DND-41 (cell line): Measurements from ENCODE around the gene PGLYRP1.

ENCODE experiments used
- EZH2 ChIP-seq: IDR thresholded peaks from 3 replicates; pipeline ENCODE4 v1.6.1; 2012; ENCODE audit warnings: borderline replicate concordance, low read depth, mild to moderate bottlenecking, moderate library complexity, low read length, inconsistent platforms; ENCODE audit not compliant: severe bottlenecking
- TF ChIP-seq, protein P1 (sequence below): IDR thresholded peaks from 2 replicates; pipeline ENCODE4 v1.5.1; 2012; ENCODE audit warnings: borderline replicate concordance, low read length, moderate library complexity, mild to moderate bottlenecking; ENCODE audit not compliant: poor library complexity, severe bottlenecking; ENCODE audit errors: extremely low read depth

DNA sequence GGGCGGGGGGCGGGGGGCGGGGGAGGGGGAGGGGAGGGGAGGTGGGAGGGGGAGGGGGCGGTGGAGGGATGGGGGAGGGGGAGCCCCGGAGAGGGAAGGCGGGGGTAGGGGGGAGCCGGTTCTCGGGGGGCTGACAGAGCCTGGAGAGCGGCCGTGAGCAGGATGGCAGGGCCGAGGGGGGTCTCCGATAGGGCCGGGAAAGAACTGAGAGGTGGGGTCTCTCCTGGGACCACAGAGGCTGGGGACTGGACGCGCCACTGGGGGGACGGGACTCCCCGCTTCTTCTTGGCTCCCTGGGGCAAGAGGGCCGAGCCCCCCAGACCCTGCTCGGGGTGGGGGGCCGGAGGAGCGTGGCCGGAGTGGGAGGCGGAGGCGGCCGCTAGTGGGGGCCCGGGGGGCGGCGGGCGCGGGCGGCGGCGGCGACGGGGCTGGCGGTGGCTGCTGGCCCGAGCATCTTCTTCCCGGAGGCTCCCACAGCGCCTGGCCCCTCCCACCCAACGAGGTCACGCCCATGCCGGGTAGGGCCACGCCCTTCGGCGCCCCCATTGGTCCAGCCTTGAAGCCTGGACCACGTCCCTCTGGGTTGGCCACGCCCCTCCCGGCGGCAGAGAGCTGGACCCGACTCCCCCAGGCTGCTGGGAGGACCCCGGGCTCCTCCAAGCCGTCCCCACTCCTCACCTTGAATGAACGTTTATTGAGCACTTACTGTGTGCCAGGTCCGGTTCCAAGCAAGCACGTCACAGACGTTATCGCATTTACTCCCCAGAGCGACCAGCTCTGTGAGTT lies 49.1 kb downstream of the PGLYRP1 start, which contains the start of gene NOVA2:
- TF ChIP-seq, protein P1, sequence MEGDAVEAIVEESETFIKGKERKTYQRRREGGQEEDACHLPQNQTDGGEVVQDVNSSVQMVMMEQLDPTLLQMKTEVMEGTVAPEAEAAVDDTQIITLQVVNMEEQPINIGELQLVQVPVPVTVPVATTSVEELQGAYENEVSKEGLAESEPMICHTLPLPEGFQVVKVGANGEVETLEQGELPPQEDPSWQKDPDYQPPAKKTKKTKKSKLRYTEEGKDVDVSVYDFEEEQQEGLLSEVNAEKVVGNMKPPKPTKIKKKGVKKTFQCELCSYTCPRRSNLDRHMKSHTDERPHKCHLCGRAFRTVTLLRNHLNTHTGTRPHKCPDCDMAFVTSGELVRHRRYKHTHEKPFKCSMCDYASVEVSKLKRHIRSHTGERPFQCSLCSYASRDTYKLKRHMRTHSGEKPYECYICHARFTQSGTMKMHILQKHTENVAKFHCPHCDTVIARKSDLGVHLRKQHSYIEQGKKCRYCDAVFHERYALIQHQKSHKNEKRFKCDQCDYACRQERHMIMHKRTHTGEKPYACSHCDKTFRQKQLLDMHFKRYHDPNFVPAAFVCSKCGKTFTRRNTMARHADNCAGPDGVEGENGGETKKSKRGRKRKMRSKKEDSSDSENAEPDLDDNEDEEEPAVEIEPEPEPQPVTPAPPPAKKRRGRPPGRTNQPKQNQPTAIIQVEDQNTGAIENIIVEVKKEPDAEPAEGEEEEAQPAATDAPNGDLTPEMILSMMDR, result no peak
- TF ChIP-seq EZH2, result no peak
